ENCODE data around the gene PTPRG.

Gene PTPRG

GRCh38 chr3:61861410-61861809 lies 300.0 kb downstream of the PTPRG start:
- Histone ChIP-seq H3K4me3 (ENCODE audit: low read length) (no peak overlapping the region), H3K9me2 (replicated peaks; ENCODE audit: control insufficient read depth, low read length) (no peaks in the 10 kb centered on the region), H3K4me2 (ENCODE audit: low read length) (no peak overlapping the region), H3K27ac (ENCODE audit: low read depth, low read length) (no peak overlapping the region), H3K36me3 (ENCODE audit: control insufficient read depth, low read length) (no peaks in the 10 kb centered on the region), H4K20me1 (ENCODE audit: control insufficient read depth, insufficient read depth, low read depth, low read length) (no peaks in the 10 kb centered on the region), H3F3A (ENCODE audit: control insufficient read depth, insufficient read depth) (no peaks in the 10 kb centered on the region), H3K9me3 (ENCODE audit: control insufficient read depth, insufficient read depth, low read length) (no peaks in the 10 kb centered on the region), H3K4me1 (ENCODE audit: control insufficient read depth, low read length) (peaks cover 12% of the 10 kb centered on the region), H3K79me2 (ENCODE audit: control insufficient read depth, low read length) (no peaks in the 10 kb centered on the region), H3K27me3 (ENCODE audit: control insufficient read depth, low read length) (peaks cover 9% of the 10 kb centered on the region)
- TF ChIP-seq EZH2phosphoT487 (IDR thresholded peaks at IDR 0.05; ENCODE audit: borderline replicate concordance, low read length) (no peak), CTCF (IDR thresholded peaks at IDR 0.05; ENCODE audit: low read depth, low read length, poor library complexity, severe bottlenecking) (no peak)

- no peaks in the 10 kb centered on the region for H3K79me2 ChIP-seq (ENCODE audit: control insufficient read depth, low read length)
- no peak overlapping the region for H3K4me3 ChIP-seq (ENCODE audit: low read length)
- no peaks in the 10 kb centered on the region for H3K9me3 ChIP-seq (ENCODE audit: control insufficient read depth, insufficient read depth, low read length)
- H3K27me3 ChIP-seq (ENCODE audit: control insufficient read depth, low read length): peaks cover 2% of the 10 kb centered on the region; the same call in 1 of the 2 replicates
- H4K20me1 ChIP-seq (ENCODE audit: control insufficient read depth, insufficient read depth, low read depth, low read length): no peaks in the 10 kb centered on the region
- H3K4me1 ChIP-seq (ENCODE audit: control insufficient read depth, low read length): peaks cover 12% of the 10 kb centered on the region
- no peaks in the 10 kb centered on the region for H3K36me3 ChIP-seq (ENCODE audit: control insufficient read depth, low read length)
- H3K4me2 ChIP-seq (ENCODE audit: low read length): no peak overlapping the region
- H3K9me2 ChIP-seq (replicated peaks; ENCODE audit: control insufficient read depth, low read length): no peaks in the 10 kb centered on the region
- no peak for TF ChIP-seq EZH2phosphoT487 (IDR thresholded peaks at IDR 0.05; ENCODE audit: borderline replicate concordance, low read length)
- TF ChIP-seq CTCF (IDR thresholded peaks at IDR 0.05; ENCODE audit: low read depth, low read length, poor library complexity, severe bottlenecking): no peak
- H3K27ac ChIP-seq (ENCODE audit: low read depth, low read length): no peak overlapping the region
- no peaks in the 10 kb centered on the region for H3F3A ChIP-seq (ENCODE audit: control insufficient read depth, insufficient read depth)
Measured at GRCh38 chr3:61862614-61863289, 301.4 kb downstream of the PTPRG start.

GRCh38 chr3:61863579-61863978 lies 302.2 kb downstream of the PTPRG start:
- H3K27ac ChIP-seq (ENCODE audit: low read depth, low read length): no peak overlapping the region
- H3K79me2 ChIP-seq (ENCODE audit: control insufficient read depth, low read length): no peaks in the 10 kb centered on the region
- H3K36me3 ChIP-seq (ENCODE audit: control insufficient read depth, low read length): no peaks in the 10 kb centered on the region
- H3K4me1 ChIP-seq (ENCODE audit: control insufficient read depth, low read length): peaks cover 12% of the 10 kb centered on the region
- no peaks in the 10 kb centered on the region for H3F3A ChIP-seq (ENCODE audit: control insufficient read depth, insufficient read depth)
- no peaks in the 10 kb centered on the region for H3K9me3 ChIP-seq (ENCODE audit: control insufficient read depth, insufficient read depth, low read length)
- no peak overlapping the region for H3K4me2 ChIP-seq (ENCODE audit: low read length)
- peaks cover 2% of the 10 kb centered on the region; the same call in 1 of the 2 replicates for H3K27me3 ChIP-seq (ENCODE audit: control insufficient read depth, low read length)
- no peaks in the 10 kb centered on the region for H4K20me1 ChIP-seq (ENCODE audit: control insufficient read depth, insufficient read depth, low read depth, low read length)
- TF ChIP-seq EZH2phosphoT487 (IDR thresholded peaks at IDR 0.05; ENCODE audit: borderline replicate concordance, low read length) (no peak), CTCF (IDR thresholded peaks at IDR 0.05; ENCODE audit: low read depth, low read length, poor library complexity, severe bottlenecking) (no peak)
- no peak overlapping the region for H3K4me3 ChIP-seq (ENCODE audit: low read length)
- no peaks in the 10 kb centered on the region for H3K9me2 ChIP-seq (replicated peaks; ENCODE audit: control insufficient read depth, low read length)

Data from DOHH2 (cell line).